GM12878 (cell line): ENCODE measurements around the gene CD300E. TPM values are rescaled to one million over a fixed set of nuclear protein-coding genes. Genes with fewer than 3 reads are reported as not detected.

Experiments
- ATAC-seq: fragments of 200-7000 bp; cut with Tn5 transposase; 3 replicates; pipeline ENCODE4 v1.9.1; 2020; ENCODE audit warnings: mild to moderate bottlenecking, moderate library complexity
- BruUV-seq: library from RNA; stranded (reverse); fragments of 400-500 nt; replicated peaks from 2 replicates; lab custom pipeline; 2021; lab: Mats Ljungman, UMichigan
- CTCF ChIA-PET: fragments of 300-600 bp; sonication (Branson Sonifier 250); formaldehyde crosslinking; extraction: SDS; loops from one replicate; lab custom pipeline; 2021; ENCODE audit warnings: inconsistent platforms; lab: Yijun Ruan, JAX
- POLR2A ChIA-PET: fragments of 350-600 bp; formaldehyde crosslinking; extraction: SDS; loops from one replicate; lab custom pipeline; 2021; ENCODE audit warnings: inconsistent platforms; lab: Charles Lee
- RAD21 ChIA-PET: fragments of 300-600 bp; sonication (Branson Sonifier 250); formaldehyde crosslinking; loops from one replicate; lab custom pipeline; 2023; ENCODE audit warnings: antibody characterized with exemption; ENCODE audit not compliant: unreplicated experiment; lab: Charles Lee
- SMC1A ChIA-PET: fragments of 300-600 bp; sonication (Branson Sonifier 250); formaldehyde crosslinking; loops from one replicate; lab custom pipeline; 2023; ENCODE audit not compliant: unreplicated experiment, uncharacterized antibody; lab: Charles Lee
- DNase-seq: peaks from one replicate; pipeline ENCODE4 v3.0.0-alpha.2; 2011; ENCODE audit warnings: low read depth, low spot score
- FAIRE-seq: peaks from 3 replicates; lab custom pipeline; 2011; peaks lifted over from hg19 to GRCh38; lab: Jason Lieb, UNC
- H2AFZ ChIP-seq: 2 replicates; pipeline ENCODE4 v1.6.0; 2011; ENCODE audit warnings: low read depth, low read length, control low read depth; ENCODE audit not compliant: control insufficient read depth
- H3K27ac ChIP-seq: 2 replicates; pipeline ENCODE4 v1.5.1; 2011; ENCODE audit warnings: control low read depth; ENCODE audit not compliant: control insufficient read depth, insufficient read depth
- H3K27me3 ChIP-seq, 2 experiments: replicated peaks in 1 of 2; 2 replicates each; pipeline versions ENCODE4 v1.6.0 to v1.6.1; 2011; ENCODE audit warnings: low read length in 1 of 2; ENCODE audit not compliant: control insufficient read depth in 2 of 2, insufficient read depth in 2 of 2
- H3K36me3 ChIP-seq, 2 experiments: 2 replicates each; pipeline ENCODE4 v1.5.1; 2011; ENCODE audit warnings: low read length in 1 of 2; ENCODE audit not compliant: control insufficient read depth in 2 of 2, insufficient read depth in 2 of 2
- H3K4me1 ChIP-seq: 2 replicates; pipeline ENCODE4 v1.6.1; 2011; ENCODE audit warnings: mild to moderate bottlenecking, low read length, moderate library complexity, mixed read lengths; ENCODE audit not compliant: control insufficient read depth, insufficient read depth
- H3K4me2 ChIP-seq: 2 replicates; pipeline ENCODE4 v1.6.0; 2011; ENCODE audit warnings: control low read depth; ENCODE audit not compliant: control insufficient read depth, insufficient read depth
- H3K4me3 ChIP-seq: fragments of 200-600 bp; sonication (generic); 2 replicates; pipeline ENCODE4 v1.5.1; 2016
- H3K79me2 ChIP-seq: 2 replicates; pipeline ENCODE4 v1.6.0; 2011; ENCODE audit warnings: low read length; ENCODE audit not compliant: control insufficient read depth, insufficient read depth
- H3K9ac ChIP-seq: 2 replicates; pipeline ENCODE4 v1.8.0; 2011; ENCODE audit warnings: low read length, control low read depth, mixed read lengths; ENCODE audit not compliant: control insufficient read depth, insufficient read depth
- H3K9me3 ChIP-seq: replicated peaks from 3 replicates; pipeline ENCODE4 v1.5.1; 2011; ENCODE audit warnings: mild to moderate bottlenecking, low read length; ENCODE audit not compliant: control insufficient read depth, insufficient read depth
- H4K20me1 ChIP-seq: 2 replicates; pipeline ENCODE4 v1.6.0; 2011; ENCODE audit not compliant: control insufficient read depth, insufficient read depth
- SIN3A ChIP-seq: IDR thresholded peaks from 2 replicates; pipeline ENCODE4 v1.6.1; 2012; ENCODE audit warnings: low read depth, low read length, improper control_type of control experiment
- SMC3 ChIP-seq: IDR thresholded peaks from 2 replicates; pipeline ENCODE4 v1.6.1; 2011; ENCODE audit warnings: low read length, improper control_type of control experiment, borderline replicate concordance
- SP1 ChIP-seq: IDR thresholded peaks from one replicate; pipeline ENCODE4 v1.6.1; 2011; ENCODE audit warnings: low read depth, low read length
- TCF3 ChIP-seq: IDR thresholded peaks from 2 replicates; pipeline ENCODE4 v1.6.1; 2012; ENCODE audit warnings: low read depth, mild to moderate bottlenecking, low read length, borderline replicate concordance; ENCODE audit not compliant: insufficient read depth
- ZBTB11 ChIP-seq: fragments of 450-650 bp; formaldehyde crosslinking; IDR thresholded peaks from 2 replicates; pipeline ENCODE4 v1.5.0; 2022; ENCODE audit warnings: mild to moderate bottlenecking, missing genetic modification characterization
- ZBTB33 ChIP-seq: fragments of 450-650 bp; IDR thresholded peaks from 2 replicates; pipeline ENCODE4 v1.6.1; 2017; ENCODE audit warnings: mild to moderate bottlenecking
- ZNF217 ChIP-seq: fragments of 450-650 bp; IDR thresholded peaks from 2 replicates; pipeline ENCODE4 v1.6.1; 2017; ENCODE audit warnings: antibody characterized with exemption, mild to moderate bottlenecking
- ZNF384 ChIP-seq: IDR thresholded peaks from 2 replicates; pipeline ENCODE4 v1.6.1; 2012; ENCODE audit warnings: low read depth, mild to moderate bottlenecking, low read length, improper control_type of control experiment, borderline replicate concordance
- WGBS: methylation state at CpG from one replicate; pipeline ENCODE4 v1.1.6; 2016; ENCODE audit warnings: low lambda C conversion rate; ENCODE audit not compliant: insufficient replicate concordance, insufficient coverage; ENCODE audit errors: missing lambda C conversion rate; 5-methylcytosine and 5-hydroxymethylcytosine counted together
- in situ Hi-C: fragments of 300-500 bp; cut with MboI; formaldehyde crosslinking; loops from 9 replicates; pipeline ENCODE4 v1.14.3; 2018; ENCODE audit warnings: mixed read lengths
- intact Hi-C: fragments of 100-400 bp; cut with micrococcal nuclease; formaldehyde crosslinking; loops from one replicate; pipeline ENCODE4 v1.14.2; 2022; ENCODE audit not compliant: unreplicated experiment
- polyA plus RNA-seq, 11 experiments: library from polyadenylated mRNA; depleted of rRNA in 4 of 11; unstranded in 6 of 11; stranded (reverse) in 5 of 11; fragments of >200 nt; fragmentation: Nextera tagmentation in 4 of 11; fragmentation: Illumina TruSeq in 1 of 11; extraction: Ambion mirVana in 4 of 11; extraction: Trizol in 1 of 11; gene quantifications; 1 replicate in 1 of 11; 2 replicates in 10 of 11; pipeline versions ENCODE4 v1.2.1 to v1.2.3, GENCODE V29; 2011 to 2016; ENCODE audit warnings: inconsistent platforms in 2 of 11, missing spikeins in 2 of 11, low read depth in 1 of 11
- total RNA-seq, 4 experiments: library from RNA; depleted of rRNA in 3 of 4; stranded (reverse); fragments of >200 nt in 3 of 4; fragmentation: Illumina TruSeq in 1 of 4; extraction: Trizol in 1 of 4; gene quantifications; 2 replicates each; pipeline versions ENCODE4 v1.2.1 to v1.2.3, GENCODE V29; 2013 to 2021

Gene CD300E
- total and polyA plus RNA-seq, 10 of the 15 experiments (the other 5 are each of a cell fraction or from before 2014, with no cell fraction given): not detected

GRCh38 chr17:74579900-74580299 is 43.6 kb downstream of the CD300E start (continued):
- TF ChIP-seq ZBTB33 (no peak), ZNF384 (no peak)

- FAIRE-seq: no peak
- no peak for DNase-seq
- in situ Hi-C loops: loop anchor here (10.0 kb wide), 1 partner anchor 64 kb away; no protein-coding TSS in a partner anchor
- Histone ChIP-seq H3K27me3 (no peaks in the 10 kb centered on the region; a peak in 1 of 4 replicates), H3K36me3 (no peaks in the 10 kb centered on the region), H3K4me2 (no peak overlapping the region), H3K79me2 (no peaks in the 10 kb centered on the region), H3K4me3 (no peak overlapping the region), H2AFZ (no peak overlapping the region), H3K9ac (no peak overlapping the region), H3K9me3 (no peaks in the 10 kb centered on the region; the same call in 2 of the 3 replicates), H3K27ac (no peak overlapping the region), H3K4me1 (no peaks in the 10 kb centered on the region), H4K20me1 (no peaks in the 10 kb centered on the region)
- CTCF ChIA-PET: no interaction called here
- intact Hi-C loops: no loop called here
- RAD21 ChIA-PET: no interaction called here
- ATAC-seq: no peak
- 63% methylated on average over 9 of the region's 9 CpGs for WGBS
- SMC1A ChIA-PET: no interaction called here
- TF ChIP-seq SP1: no peak
- no peak for TF ChIP-seq SIN3A
- no peak for TF ChIP-seq ZNF217
- no peak for TF ChIP-seq TCF3
- TF ChIP-seq SMC3: no peak
- no peak for TF ChIP-seq ZBTB11 (CRISPR knock-in tag)
- POLR2A ChIA-PET: no interaction called here
- no TSS peak for BruUV-seq
Measured at GRCh38 chr17:74578979-74579378, 44.6 kb downstream of the CD300E start.
